RWPE1 (cell line): ENCODE measurements around the gene LSR.
A peak's percentile ranks its signal among the peaks of the same experiment; 100 is the strongest.

Experiments
- CTCF ChIA-PET: fragments of 350-600 bp; sonication (Branson Sonifier 250); formaldehyde crosslinking; extraction: SDS; loops from one replicate; lab custom pipeline; 2021; lab: Yijun Ruan, JAX
- POLR2A ChIA-PET: fragments of 400-600 bp; formaldehyde crosslinking; extraction: SDS; loops from one replicate; lab custom pipeline; 2020; ENCODE audit warnings: antibody characterized with exemption; ENCODE audit not compliant: low non-redundant PET; lab: Yijun Ruan, JAX
- DNase-seq: peaks from one replicate; pipeline ENCODE4 v3.0.0; 2012; ENCODE audit warnings: low spot score
- H3K27ac ChIP-seq: fragments of 450-650 bp; 2 replicates; pipeline ENCODE4 v1.5.1; 2017
- CTCF ChIP-seq: fragments of 450-650 bp; conservative IDR thresholded peaks from 2 replicates; pipeline ENCODE4 v1.5.1; 2017; ENCODE audit warnings: low read depth, mild to moderate bottlenecking

Gene LSR

GRCh38 chr19:35212241-35212640 lies 36.6 kb upstream of the LSR start:
- ChIA-PET POLR2A (no interaction called here), CTCF (no interaction called here)
- no peak overlapping the region for H3K27ac ChIP-seq
- DNase-seq = no peak
- TF ChIP-seq CTCF = no peak

GRCh38 chr19:35213663-35214632 lies 34.9 kb upstream of the LSR start:
- H3K27ac ChIP-seq = peak overlapping the region; percentile 72
- ChIA-PET CTCF (interaction anchor here (0.7 kb wide), 1 partner anchor 56 kb away, joined by 4 read pairs; no protein-coding TSS in a partner anchor), POLR2A (no interaction called here)
- DNase-seq = peak; percentile 83
- no peak for TF ChIP-seq CTCF

- ChIA-PET CTCF (no interaction called here), POLR2A (no interaction called here)
- DNase-seq = no peak
- no peak for TF ChIP-seq CTCF
- H3K27ac ChIP-seq = no peak overlapping the region
Measured at GRCh38 chr19:35214766-35215422, 33.9 kb upstream of the LSR start.

- H3K27ac ChIP-seq = no peak overlapping the region
Measured at GRCh38 chr19:35216016-35216832, 32.6 kb upstream of the LSR start.

GRCh38 chr19:35216833-35217648 lies 31.8 kb upstream of the LSR start:
- CTCF ChIA-PET = no interaction called here
- TF ChIP-seq CTCF = no peak
- POLR2A ChIA-PET = interaction anchor here (0.6 kb wide), 1 partner anchor 514 kb away, joined by 3 read pairs; no protein-coding TSS in a partner anchor
- DNase-seq = no peak
- no peak overlapping the region for H3K27ac ChIP-seq

More at GRCh38 chr19:35216016-35216832, 32.6 kb upstream of the LSR start:
- ChIA-PET CTCF (no interaction called here), POLR2A (no interaction called here)
- no peak for DNase-seq
- no peak for TF ChIP-seq CTCF
